DMS114 treated with DMSO at 0.1 percent for 48 hours (cell line): Measurements from ENCODE around the gene LTF.

Experiments used
- DNase-seq: peaks from one replicate; lab custom pipeline; 2025; ENCODE audit not compliant: unreplicated experiment; lab: John Stamatoyannopoulos, UW

Gene LTF

DNA sequence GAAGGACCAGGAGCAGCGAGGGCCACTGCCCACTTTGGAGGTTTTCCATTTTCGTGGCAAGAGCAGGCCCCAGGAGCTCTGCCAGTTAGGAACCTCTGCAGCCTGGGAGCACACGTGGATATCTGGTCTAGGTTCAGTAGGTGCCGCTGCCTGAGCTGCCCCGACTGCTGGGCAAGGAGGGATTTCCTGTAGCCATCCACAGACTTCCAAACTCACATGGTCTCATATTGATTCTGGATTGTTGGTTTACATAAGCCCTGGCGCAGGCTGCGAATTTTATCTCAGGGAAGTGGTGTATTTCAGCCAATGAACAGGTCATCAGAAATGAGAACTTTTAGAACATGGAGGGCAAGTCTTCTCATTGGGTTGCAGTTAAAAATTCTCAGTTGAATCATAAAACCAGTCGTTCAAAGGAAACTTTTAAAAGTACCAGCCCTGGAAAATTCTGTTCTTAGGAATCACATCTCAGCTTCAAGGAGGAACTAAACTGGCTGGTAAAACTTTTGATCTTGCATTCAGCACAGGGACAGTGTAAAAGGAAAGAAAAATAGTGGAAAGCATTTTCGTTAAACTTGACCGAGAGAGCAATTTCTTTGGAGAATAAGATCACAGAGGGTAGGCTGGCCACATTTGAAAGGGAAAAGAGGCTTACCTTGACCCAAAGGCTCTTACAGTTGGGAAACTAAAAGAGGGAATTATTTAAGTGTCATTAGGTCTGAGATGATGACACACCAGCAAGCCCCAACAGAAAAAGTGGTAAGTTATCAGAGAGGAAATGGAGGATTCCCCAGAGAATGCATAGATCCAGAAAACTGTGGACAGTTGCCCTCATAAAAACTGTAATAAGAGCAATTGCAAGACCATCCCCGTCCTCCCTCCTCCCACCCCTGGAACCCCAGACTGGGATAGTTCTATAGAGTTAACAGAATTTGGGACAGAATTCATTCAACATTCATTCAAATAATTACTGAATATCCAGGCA is 26.7 kb upstream of the LTF start:
- DNase-seq, result no peak

DNA sequence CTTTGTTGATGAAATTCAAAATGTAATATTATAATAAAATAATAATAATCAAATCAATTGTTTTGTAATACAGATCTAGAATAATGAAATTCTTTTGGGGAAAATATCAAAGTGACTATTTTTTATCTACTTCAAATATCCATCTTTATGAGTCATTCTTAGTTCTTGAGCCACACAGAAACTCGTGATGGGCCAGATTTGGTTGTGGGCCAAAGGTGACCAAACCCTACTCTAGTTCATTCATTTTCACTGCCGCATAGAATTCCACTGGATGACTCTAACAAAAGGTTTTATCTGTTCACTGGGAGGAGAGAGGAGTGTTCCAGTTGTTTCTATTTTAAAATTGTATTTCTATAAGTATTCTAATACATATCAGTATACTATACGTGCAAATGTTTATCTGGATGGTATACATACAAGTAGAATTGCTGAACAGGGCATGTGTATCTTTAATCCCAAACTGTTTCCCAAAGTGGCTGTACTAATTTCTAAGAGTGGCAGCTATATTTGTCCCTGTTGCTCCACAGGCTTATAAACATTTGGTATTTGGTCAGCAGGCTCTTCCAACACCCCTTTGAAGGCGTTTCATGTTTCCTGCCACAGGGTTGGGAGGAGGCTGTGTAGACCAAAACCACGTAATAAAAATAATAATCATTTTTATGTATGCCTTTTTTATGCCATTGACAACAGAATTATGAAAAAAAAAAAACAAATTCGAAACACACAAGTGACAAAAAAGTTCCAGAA is 25.8 kb upstream of the LTF start:
- no peak for DNase-seq

DNA sequence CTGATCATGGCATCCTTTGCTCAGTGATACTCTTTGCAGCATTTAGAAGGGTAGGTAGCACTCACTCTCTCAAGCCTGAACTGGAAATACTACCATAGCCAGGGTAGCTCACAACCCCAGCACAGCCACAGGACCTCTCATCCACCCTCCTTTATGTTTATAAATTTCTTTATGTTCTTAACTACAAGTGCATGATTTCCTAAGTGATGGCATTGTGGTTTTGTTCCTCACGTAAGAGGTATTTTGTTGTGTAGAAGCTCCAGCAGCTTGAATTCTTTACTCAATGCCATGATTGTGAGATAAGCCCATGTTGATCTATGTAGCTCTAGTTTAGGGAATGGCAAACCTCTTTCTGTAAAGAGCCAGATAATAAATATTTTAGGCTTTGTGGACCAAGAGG is 25.2 kb upstream of the LTF start:
- no peak for DNase-seq

DNA sequence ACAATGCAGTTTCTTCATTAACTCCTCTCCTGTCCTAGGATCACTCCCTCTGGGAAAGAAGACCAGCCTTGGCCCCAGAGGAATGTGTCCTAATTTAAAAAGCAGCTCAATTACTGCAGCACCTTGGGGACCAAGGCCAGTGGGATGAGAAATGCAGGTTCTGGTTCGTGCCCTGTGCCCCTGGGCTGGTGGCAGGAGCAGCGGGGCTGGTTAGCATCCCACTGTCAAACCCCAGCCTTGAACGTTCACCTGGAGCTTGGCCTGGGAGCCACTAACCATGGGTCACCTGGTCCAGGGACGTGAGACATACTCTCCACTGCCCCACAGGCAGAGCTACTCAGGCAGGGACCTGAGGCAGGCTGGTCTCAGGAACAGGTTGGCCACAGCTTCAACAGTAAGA is 24.7 kb upstream of the LTF start:
- DNase-seq, result no peak

DNA sequence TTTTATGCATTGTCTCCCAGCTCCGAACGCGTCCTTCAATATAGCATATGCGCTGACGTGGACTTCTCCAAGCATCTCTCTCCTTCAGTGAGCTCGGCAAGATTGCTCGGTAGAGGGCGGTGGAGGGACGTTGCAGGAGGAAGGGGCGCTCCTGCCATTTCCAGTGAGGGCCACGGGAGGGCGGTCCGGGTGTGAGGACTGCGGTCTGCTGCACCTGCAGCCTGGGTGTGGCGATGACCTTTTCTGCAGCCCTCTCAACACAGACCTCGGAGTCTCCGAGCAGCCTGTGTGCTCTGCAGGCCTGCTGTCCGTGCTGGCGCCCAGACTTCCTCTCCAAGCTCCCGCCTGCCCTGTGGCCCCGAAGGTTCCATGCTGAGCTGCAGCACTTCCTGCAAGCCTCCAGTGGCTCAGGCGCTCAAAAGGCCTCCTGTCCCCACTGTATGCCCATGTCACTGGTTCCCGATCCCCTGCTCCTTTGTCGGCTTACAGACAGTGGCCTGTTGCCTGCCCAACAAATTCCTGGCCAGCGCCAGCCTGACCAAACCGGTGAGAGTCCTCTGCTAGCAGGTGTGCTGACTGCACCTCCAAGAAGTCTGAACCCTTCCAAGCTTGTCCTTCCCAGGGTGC is 24.1 kb upstream of the LTF start:
- DNase-seq, result peak; percentile 86

DNA sequence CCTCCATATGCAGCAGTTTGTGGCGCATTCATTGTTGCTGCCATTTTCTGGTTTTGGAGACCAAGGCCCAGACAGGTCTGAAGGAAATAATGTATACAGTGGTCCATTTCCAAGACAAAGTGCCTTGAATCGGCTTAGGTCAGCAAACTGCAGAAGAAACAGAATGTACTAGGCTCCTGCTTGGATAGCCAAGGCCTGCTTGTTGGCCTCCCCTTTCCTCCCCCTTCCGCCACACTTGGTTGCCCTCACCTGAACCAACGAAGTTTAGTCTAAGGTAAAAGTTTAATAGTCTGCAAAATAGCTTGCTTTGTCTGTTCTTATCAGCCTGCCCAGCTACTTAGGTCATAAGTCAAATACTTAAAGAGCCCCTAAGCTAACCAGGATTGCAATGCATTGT is 21.1 kb upstream of the LTF start:
- no peak for DNase-seq

DNA sequence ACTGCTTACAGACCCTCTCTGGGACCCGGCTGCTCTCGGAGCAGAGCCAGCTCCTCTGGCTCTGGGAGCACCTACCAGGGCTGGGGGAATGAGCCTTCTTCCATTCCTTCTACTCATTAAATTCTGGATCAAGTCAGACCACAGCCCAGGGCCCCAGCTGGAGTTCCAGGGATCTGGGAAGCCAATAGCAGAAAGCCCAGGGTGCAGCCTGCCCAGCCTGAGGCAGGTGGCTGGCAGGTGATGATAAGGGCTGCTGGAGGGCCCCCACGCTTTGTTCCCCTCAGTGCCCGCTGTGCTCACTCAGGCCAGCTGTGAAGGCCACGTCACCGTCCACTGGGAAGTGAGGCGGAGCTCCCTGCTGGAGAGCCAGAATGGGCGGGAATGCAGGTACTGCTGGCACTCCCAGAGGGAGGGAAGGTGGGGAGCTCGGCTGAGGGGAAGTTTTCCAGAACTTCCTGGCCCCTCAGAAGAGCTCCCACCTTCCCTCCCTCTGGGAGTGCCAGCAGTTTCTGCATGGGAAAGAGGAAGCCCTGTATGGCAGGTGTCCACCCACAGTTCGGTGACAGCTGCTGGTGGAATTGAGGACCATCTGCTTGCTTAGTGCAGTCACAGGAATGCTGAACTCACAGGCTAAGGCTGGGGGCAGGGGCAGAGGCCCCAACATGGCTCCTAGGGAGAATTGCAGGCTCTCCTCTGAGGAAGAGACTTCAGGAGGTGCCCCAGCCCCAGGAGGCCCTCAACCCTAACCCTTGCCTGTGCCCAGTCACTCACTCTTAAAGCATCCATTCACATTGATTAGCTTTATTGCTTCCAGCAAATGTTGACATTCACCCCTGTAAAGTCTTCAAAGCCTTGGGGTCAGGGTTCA is 20.4 kb upstream of the LTF start:
- no peak for DNase-seq

DNA sequence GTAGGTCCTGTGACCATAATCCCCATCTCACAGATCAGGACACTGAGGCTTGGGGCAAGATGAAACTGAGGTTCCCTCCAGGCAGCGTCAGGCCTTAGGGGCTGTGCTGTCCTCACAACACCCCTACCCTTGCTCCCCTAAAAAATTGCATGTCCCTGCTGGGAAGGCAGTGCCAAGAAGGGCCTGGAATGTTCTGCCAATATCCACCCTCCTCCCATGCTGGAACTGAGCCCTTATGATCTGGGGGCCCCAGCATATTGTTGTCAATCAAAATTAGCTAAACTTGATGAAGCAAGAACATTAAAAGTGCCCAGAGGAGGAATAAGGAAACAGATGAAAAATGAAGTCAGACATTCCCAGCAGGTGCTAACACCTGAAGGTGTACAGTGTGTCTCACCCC is 19.7 kb upstream of the LTF start:
- no peak for DNase-seq

DNA sequence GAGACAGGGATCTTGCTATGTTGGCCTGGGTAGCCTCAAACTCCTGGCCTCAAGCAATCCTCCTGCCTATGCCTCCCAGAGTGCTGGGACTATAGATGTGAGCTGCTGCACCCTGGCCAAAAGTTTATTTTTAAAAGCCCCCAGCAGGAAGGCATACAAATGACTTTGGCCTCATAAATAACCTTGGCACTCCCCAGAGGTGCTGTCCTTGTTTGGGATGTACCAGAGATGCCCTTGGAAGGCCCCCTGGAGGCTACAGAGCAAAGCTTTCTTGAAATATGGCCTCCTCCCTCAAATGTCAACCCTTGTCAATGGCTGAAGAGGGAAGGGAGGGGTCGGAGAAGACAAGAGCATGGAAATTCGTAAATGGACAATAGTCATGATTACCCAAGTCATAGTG is 19.1 kb upstream of the LTF start:
- DNase-seq, result no peak

DNA sequence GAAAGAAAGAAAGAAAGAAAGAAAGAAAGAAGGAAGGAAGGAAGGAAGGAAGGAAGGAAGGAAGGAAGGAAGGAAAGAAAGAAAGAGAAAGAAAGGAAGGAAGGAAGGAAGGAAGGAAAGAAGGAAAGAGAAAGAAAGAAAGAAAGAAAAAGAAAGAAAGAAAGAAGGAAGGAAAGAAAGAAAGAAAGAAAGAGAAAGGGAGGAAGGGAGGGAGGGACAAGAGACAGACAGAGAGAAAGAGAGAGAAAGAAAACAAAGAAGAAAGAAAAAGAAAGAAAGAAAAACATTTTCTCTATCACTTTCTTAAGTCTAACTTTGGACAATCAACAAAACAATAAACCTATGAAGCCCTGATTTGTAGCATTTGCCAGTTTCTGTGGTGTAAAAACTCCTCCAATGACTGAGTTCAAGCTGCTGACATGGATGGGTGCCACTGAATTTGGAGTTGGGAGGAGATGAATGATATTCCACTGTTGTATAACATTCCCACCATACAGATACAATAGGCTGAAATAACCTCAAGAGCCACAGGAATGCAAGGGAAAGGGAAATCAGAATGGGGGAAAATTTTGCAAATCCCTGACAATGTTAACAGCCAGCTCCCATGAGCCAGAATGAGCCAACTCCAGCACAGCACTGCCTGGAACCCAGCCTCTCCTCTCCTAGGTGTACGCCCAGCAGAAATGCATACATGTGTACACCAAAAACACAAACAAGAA is 18.1 kb upstream of the LTF start:
- no peak for DNase-seq

DNA sequence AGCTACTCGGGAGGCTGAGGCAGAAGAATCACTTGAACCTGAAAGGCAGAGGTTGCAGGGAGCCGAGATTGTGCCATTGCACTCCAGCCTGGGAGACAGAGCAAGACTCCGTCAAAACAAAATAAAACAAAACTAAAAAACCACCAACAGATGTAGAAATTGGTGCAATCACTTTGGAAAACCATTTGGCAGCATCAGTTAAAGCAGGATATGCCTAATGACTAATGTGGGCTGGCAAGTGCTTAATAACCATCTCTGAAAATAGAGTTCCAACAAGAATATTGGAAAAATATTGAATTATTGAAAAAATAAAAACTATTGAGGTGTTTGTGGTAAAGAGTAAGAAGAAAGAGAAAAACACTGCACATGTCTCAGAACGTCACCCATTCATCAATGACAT is 16.9 kb upstream of the LTF start:
- DNase-seq, result no peak

DNA sequence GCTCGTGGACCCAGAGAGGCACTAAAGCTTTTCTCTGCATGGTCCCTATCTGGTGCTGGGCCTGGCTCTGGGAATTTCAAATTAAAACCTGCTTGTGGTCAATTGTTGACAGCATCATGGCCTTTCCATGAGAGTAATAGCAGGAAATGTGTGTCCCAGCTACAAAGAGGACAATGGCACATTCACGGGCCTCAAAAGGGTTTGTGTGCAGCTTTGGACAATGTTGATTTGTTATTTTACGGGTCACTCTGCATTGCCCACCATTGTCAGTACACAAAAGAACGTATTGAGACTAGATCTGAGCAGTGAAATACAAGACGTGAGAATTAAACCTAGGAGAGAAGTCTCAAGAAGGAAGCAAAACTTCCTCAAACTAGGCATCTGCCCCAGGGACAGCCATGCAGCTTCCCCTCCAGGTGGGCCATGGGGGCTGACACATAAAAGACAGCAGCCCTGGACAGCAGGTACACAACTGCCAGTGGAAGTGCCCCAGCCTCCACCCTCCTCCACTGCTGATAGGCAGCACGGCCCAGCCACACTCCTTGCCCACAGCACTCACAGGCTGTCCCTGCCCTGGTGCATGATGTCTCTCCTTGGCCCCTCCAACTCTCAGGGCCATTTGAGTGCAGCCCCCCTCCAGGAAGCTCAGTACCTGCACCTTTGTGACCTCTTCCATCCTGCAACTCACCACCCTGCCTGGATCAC is 15.9 kb upstream of the LTF start:
- no peak for DNase-seq

DNA sequence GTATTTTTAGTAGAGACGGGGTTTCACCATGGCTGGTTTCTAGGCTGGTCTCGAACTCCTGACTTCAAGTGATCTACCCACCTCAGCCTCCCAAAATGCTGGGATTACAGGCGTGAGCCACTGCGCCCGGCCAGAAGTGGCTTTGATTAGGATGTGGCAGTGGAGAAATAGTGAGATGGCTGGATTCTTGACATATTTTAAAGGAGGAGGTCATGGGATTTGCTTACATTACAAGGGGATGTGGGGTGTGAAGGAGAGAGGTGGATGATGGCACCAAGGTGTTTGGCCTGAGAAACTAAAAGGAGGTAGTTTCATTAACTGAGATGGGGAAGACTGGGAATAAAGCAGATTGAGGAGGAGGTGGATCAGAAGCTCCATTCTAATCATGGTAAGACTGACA is 15.0 kb upstream of the LTF start:
- no peak for DNase-seq

DNA sequence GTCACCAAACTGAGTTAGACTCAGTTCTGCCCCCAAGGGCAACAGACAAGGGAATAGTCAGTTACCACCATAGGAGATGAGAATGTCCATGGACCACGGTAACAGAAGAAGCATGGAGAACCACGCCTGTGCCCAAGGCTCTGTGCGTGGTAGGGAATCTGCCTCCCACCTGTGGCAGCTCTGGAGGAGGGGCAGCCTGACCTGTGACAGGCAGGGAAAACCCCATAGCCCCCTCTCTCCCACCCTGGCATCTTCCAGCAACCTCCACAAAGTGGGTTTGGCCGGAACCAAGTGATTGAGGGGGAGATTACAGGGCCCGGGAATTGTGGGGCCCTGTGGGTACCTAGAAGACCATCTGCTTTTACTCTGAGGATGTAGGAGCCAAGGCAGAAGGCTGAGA is 14.3 kb upstream of the LTF start:
- DNase-seq, result no peak

DNA sequence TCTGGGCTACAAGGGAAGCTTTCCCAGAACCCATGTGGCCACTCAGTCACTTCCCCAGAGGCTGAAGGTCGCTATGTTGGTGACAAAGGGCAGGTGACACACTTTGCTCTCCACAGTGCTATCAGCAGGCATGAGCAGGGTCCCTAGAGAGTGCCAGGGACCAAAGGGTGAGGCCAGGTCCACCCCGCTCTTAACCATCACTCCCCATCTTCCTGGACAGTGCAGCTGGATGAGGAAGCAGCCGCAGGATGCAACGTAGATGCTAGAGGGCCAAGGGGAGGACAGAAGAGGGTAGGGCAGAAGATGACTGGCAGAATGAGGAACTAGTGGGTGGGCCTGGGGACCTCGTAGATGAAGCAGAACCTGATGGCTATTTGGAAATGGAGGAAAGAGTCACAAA is 13.6 kb upstream of the LTF start:
- no peak for DNase-seq

DNA sequence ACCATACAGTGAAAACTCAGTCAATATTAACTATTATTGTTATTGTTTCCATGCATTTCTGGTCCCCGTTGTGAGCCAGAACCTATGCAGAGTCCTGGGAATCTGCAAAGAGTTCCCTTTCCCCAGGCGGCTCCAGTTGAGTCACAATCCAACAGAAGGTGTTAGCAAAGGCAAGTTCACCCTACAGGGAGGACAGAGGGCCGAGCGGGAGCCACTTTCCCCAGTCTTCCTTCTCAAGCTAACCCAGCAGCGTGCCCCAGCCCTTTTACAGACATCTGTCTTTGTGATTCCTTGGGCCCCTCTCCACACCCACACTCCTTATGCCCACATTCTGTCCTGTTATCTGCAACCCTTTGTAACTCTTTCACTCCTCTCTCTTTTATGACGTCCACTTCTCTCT is 13.1 kb upstream of the LTF start:
- no peak for DNase-seq

DNA sequence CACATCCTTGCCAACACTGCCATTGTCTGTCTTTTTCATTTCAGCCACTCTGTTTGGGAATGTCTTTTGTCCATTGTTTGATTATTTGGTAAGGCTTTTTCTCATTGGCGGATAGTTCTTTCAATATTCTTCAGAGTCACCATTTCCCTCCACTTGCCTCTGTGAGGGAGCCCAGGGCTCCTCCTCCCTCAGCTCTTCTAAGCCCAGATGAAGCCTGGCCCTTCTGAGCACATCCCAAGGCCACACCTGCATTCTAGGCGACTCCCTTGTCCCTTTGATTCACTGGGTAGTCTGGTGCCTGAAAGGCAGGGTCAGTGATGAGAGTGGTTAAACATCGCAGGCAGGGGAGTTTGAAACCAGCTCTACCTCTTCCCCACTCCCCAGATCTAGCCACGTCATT is 12.4 kb upstream of the LTF start:
- no peak for DNase-seq

DNA sequence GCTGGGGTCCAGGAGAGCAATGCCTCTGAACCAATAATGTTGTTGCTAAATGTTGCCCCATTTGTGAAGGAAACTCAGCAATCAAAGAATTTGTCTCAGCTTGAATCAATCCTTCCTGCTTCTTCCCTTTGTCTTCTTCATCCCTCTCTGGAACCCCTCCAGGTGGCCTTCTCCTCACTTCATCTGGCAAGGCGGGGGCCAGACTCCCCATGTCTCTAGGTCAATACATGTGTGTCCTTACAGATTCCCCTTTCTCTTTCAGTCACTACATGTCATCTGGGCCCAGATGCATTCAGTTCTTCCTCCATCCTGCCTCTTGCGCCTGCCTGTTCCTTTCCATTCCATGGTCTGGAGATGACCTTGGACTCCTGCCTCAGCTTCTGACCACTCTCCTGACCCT is 8.0 kb upstream of the LTF start:
- DNase-seq, result no peak

DNA sequence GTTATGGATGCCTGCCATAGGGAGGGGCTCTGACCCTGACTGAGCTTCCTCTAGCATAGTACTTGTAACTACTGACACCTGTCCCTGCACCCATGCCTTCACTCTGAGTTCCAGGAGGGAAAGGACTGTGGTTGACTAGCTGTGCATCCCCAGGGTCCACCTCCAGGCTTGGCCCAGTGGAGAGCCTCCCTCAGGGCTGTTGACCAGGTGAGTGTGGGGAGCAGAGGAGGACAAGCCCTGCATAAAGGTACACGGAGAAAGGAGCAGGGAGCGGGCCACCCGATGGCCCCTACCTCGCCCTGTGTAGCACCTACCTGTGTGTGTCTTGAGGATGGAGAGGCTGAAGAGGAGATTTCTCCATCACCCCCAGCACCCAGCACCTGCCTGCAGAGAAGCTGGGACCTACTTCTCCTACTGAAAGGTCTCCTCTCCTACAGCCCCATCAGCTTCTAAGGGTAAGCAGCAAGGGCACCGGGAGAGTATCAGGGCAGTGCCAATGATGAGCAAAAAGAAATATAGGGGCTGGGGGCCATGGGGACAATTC is 6.7 kb upstream of the LTF start:
- no peak for DNase-seq
